NCI-H2029 (cell line): ENCODE measurements around the gene SLC2A9.
"Not testable (repeated sequence)": the region's sequence is repeated elsewhere in the genome, so short reads cannot be mapped to it uniquely, and the experiment has no call there.

Experiments
- DNase-seq: peaks from one replicate; lab custom pipeline; 2025; lab: John Stamatoyannopoulos, UW

SLC2A9 gene

DNA sequence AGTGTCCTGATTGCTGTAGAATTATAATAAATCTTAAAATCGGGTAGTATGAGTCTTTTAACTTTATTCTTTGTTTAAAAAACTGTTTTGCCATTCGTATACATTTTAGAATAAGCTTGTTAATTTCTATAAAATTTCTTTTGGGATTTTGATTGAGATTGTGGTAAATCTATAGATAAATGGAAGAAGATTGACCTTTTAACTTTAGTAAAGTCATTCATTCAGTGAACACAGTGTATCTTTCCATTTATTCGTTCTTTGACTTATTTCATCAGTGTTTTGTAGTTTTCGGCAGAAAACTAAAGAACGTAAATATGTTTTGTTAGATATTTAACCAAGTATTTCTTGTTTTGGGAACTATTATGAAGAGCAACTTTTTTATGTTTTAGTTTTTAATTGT lies 201.0 kb downstream of the SLC2A9 start:
- no peak for DNase-seq

DNA sequence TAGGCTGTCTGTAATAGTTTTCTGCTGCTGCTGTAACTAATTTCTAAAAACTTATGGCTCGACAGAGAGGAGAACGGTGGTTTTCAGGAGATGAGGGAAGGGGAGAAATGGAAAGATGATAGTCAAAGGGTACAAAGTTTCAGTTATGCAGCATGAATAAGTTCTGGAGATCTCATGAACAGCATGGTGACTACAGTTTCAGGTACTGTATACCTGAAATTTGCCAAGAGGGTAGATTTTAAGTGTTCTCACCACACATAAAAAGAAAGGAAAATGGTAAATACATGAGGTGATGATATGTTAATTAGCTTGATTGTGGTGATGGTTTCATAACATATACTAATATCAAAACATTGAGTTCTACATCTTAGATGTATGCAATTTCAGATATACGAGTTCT lies 205.0 kb downstream of the SLC2A9 start:
- DNase-seq, result no peak

GRCh38 chr4:9812501-9813340 lies 208.6 kb downstream of the SLC2A9 start:
- DNase-seq, result no peak

- no peak for DNase-seq
Measured at GRCh38 chr4:9811806-9812205, 209.5 kb downstream of the SLC2A9 start.

DNA sequence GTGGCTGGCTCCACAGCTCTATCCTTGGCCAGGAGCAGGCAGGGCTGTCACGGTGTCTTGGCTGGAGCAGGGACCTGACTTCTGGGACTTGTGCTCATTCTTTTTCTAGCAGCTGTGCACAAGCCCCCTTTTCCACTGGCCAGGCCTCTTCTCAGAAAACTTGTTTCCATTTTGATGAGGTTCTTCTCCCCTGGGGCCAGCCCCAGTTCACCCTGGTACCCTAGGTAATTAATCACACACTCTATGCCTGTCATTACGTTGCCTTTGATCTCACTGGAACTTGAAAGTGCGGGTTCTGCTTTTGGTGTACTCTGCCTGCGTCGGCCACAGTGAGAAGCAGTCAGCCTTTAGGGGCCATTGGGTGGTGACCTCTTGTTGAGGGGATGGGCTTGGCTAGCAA lies 213.2 kb downstream of the SLC2A9 start:
- DNase-seq, result no peak

DNA sequence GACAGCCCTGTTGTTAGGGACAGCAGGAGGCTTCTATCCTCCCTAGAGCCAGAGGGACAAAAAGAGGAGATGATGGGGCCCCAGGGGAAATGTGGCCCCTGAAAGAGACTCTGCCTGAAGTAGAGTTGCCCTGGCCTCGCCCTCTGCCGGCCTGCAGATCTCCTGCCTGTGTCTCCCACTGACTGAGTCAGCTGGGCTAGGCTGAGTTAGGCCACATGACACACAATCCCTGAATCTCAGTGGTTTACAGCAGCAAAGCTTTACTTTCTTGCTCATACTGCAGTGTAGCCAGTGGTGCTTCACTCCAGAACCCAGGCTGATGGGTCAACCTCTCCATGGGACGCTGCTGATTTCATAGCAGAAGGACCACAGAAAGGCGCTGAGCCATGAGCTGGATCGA lies 216.4 kb downstream of the SLC2A9 start:
- no peak for DNase-seq

- peak; percentile 64 for DNase-seq
Measured at GRCh38 chr4:9800848-9801247, 220.4 kb downstream of the SLC2A9 start.

DNA sequence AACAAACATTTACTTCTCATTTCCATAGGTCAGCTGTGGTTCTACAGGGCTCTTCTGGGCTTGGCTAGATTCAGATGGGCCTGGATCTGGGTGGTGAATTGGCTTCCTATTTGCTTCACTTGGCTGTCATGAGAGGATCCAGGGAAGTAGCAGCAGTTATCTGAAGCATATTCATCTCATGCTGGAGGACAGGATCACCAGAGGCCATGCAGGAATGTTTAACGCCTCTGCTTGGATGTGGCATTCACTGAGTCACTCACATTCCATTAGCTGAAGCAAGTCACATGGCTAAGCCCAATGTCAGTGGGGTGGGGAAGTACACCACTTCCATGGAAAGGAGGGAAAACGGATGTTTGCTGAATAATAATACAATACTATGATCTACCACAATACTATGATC lies 224.7 kb downstream of the SLC2A9 start:
- DNase-seq, result not testable (repeated sequence)

DNA sequence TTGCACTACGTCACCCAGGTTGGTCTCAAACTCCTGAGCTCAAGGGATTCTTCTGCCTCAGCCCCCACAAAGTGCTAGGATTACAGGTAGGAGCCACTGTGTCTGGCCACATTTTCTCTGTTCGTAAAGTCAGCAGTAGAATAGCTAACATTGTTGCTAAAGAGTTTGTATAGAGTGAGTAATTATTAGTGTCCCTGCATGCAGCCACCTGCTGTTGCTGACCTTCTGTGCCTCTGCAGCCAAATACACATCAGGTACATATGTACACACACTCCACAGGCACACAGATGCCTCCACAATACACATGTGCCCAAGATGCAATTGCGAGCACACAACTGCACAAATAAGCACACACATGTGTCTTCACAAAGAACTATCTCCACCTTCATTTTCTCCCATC lies 228.9 kb downstream of the SLC2A9 start:
- DNase-seq, result no peak

- not testable (repeated sequence) for DNase-seq
Measured at GRCh38 chr4:9785891-9786290, 235.4 kb downstream of the SLC2A9 start.

DNA sequence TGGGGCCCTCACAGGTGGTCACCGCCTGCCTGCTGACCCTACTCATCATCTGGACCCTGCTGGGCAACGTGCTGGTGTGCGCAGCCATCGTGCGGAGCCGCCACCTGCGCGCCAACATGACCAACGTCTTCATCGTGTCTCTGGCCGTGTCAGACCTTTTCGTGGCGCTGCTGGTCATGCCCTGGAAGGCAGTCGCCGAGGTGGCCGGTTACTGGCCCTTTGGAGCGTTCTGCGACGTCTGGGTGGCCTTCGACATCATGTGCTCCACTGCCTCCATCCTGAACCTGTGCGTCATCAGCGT lies 239.2 kb downstream of the SLC2A9 start:
- DNase-seq, result no peak

GRCh38 chr4:9781343-9782135 lies 239.8 kb downstream of the SLC2A9 start, which contains the start of gene DRD5:
Gene DRD5 (plus strand): TSS chr4:9781634. CDS start chr4:9782030, 396 bp downstream.
- DNase-seq, result no peak
